ENCODE measurements around the gene SMPD4.
"Not testable (repeated sequence)": the region's sequence is repeated elsewhere in the genome, so short reads cannot be mapped to it uniquely, and the experiment has no call there.

SMPD4 gene

GRCh38 chr2:130151145-130151512 lies 30.3 kb downstream of the SMPD4 start:
- H3F3A ChIP-seq (ENCODE audit: insufficient read depth, low read length); H3K27me3 ChIP-seq (ENCODE audit: insufficient read depth, low read length); H3K9me3 ChIP-seq (ENCODE audit: low read length); H3K79me2 ChIP-seq (ENCODE audit: insufficient read depth, low read length); H3K9ac ChIP-seq (ENCODE audit: low read length); H2AFZ ChIP-seq (ENCODE audit: low read length); H3K4me1 ChIP-seq (ENCODE audit: insufficient read depth, low read length, severe bottlenecking); H3K27ac ChIP-seq (ENCODE audit: low read depth, low read length, poor library complexity, severe bottlenecking); H3K9me2 ChIP-seq (ENCODE audit: low read depth, low read length); H3K4me3 ChIP-seq (ENCODE audit: low read depth, low read length, poor library complexity, severe bottlenecking); H3K4me2 ChIP-seq (ENCODE audit: low read length); H4K20me1 ChIP-seq (ENCODE audit: insufficient read depth, low read length): not testable (repeated sequence)
- peaks cover 27% of the 10 kb centered on the region for H3K36me3 ChIP-seq (ENCODE audit: insufficient read depth, low read length)

- Histone ChIP-seq H3F3A (ENCODE audit: insufficient read depth, low read length) (no peaks in the 10 kb centered on the region), H3K4me2 (ENCODE audit: low read length) (no peak overlapping the region), H3K9me2 (ENCODE audit: low read depth, low read length) (no peaks in the 10 kb centered on the region), H3K27me3 (ENCODE audit: insufficient read depth, low read length) (no peaks in the 10 kb centered on the region), H3K4me1 (ENCODE audit: insufficient read depth, low read length, severe bottlenecking) (no peaks in the 10 kb centered on the region), H2AFZ (ENCODE audit: low read length) (no peak overlapping the region), H3K9me3 (ENCODE audit: low read length) (no peaks in the 10 kb centered on the region), H3K36me3 (ENCODE audit: insufficient read depth, low read length) (peaks cover 24% of the 10 kb centered on the region), H3K79me2 (ENCODE audit: insufficient read depth, low read length) (no peaks in the 10 kb centered on the region), H3K4me3 (ENCODE audit: low read depth, low read length, poor library complexity, severe bottlenecking) (no peak overlapping the region), H3K27ac (ENCODE audit: low read depth, low read length, poor library complexity, severe bottlenecking) (no peak overlapping the region), H3K9ac (ENCODE audit: low read length) (no peak overlapping the region), H4K20me1 (ENCODE audit: insufficient read depth, low read length) (no peaks in the 10 kb centered on the region)
- TF ChIP-seq EZH2 (IDR thresholded peaks at IDR 0.05; ENCODE audit: borderline replicate concordance, low read length) (no peak), CTCF (IDR thresholded peaks at IDR 0.05; ENCODE audit: low read length) (no peak)
Observed at GRCh38 chr2:130150181-130151144, 30.9 kb downstream of the SMPD4 start.

- H2AFZ ChIP-seq (ENCODE audit: low read length); H3F3A ChIP-seq (ENCODE audit: insufficient read depth, low read length); H3K79me2 ChIP-seq (ENCODE audit: insufficient read depth, low read length); H3K4me1 ChIP-seq (ENCODE audit: insufficient read depth, low read length, severe bottlenecking); H3K4me3 ChIP-seq (ENCODE audit: low read depth, low read length, poor library complexity, severe bottlenecking); H3K4me2 ChIP-seq (ENCODE audit: low read length); H4K20me1 ChIP-seq (ENCODE audit: insufficient read depth, low read length); H3K9me3 ChIP-seq (ENCODE audit: low read length); H3K27me3 ChIP-seq (ENCODE audit: insufficient read depth, low read length); H3K9ac ChIP-seq (ENCODE audit: low read length); H3K9me2 ChIP-seq (ENCODE audit: low read depth, low read length); H3K27ac ChIP-seq (ENCODE audit: low read depth, low read length, poor library complexity, severe bottlenecking): not testable (repeated sequence)
- peaks cover 15% of the 10 kb centered on the region for H3K36me3 ChIP-seq (ENCODE audit: insufficient read depth, low read length)
Observed at GRCh38 chr2:130148515-130148914, 32.9 kb downstream of the SMPD4 start.

GRCh38 chr2:130145006-130145414 lies 36.4 kb downstream of the SMPD4 start, which contains the start of gene CCDC74B:
Gene CCDC74B, minus strand, starts transcription at chr2:130145112. Its CDS starts 116 bp downstream, at chr2:130144996.
- H3K36me3 ChIP-seq (ENCODE audit: insufficient read depth, low read length); H3K27me3 ChIP-seq (ENCODE audit: insufficient read depth, low read length); H4K20me1 ChIP-seq (ENCODE audit: insufficient read depth, low read length); H3F3A ChIP-seq (ENCODE audit: insufficient read depth, low read length); H3K27ac ChIP-seq (ENCODE audit: low read depth, low read length, poor library complexity, severe bottlenecking); H3K79me2 ChIP-seq (ENCODE audit: insufficient read depth, low read length); H3K9me3 ChIP-seq (ENCODE audit: low read length); H3K4me1 ChIP-seq (ENCODE audit: insufficient read depth, low read length, severe bottlenecking); H3K9me2 ChIP-seq (ENCODE audit: low read depth, low read length); H2AFZ ChIP-seq (ENCODE audit: low read length): not testable (repeated sequence)
- H3K4me3 ChIP-seq (ENCODE audit: low read depth, low read length, poor library complexity, severe bottlenecking): peak within 1 kb of the TSS; percentile 43
- H3K4me2 ChIP-seq (ENCODE audit: low read length): peak within 1 kb of the TSS; percentile 61
- peak within 1 kb of the TSS; percentile 26; the same call in 1 of the 2 replicates for H3K9ac ChIP-seq (ENCODE audit: low read length)

- not testable (repeated sequence) for H3K27ac ChIP-seq (ENCODE audit: low read depth, low read length, poor library complexity, severe bottlenecking); H3K4me3 ChIP-seq (ENCODE audit: low read depth, low read length, poor library complexity, severe bottlenecking); H3K36me3 ChIP-seq (ENCODE audit: insufficient read depth, low read length); H4K20me1 ChIP-seq (ENCODE audit: insufficient read depth, low read length); H3K79me2 ChIP-seq (ENCODE audit: insufficient read depth, low read length); H3K4me1 ChIP-seq (ENCODE audit: insufficient read depth, low read length, severe bottlenecking); H2AFZ ChIP-seq (ENCODE audit: low read length); H3K9ac ChIP-seq (ENCODE audit: low read length); H3K9me2 ChIP-seq (ENCODE audit: low read depth, low read length); H3K4me2 ChIP-seq (ENCODE audit: low read length); H3K27me3 ChIP-seq (ENCODE audit: insufficient read depth, low read length); H3K9me3 ChIP-seq (ENCODE audit: low read length); H3F3A ChIP-seq (ENCODE audit: insufficient read depth, low read length)
Observed at GRCh38 chr2:130143266-130144039, 37.9 kb downstream of the SMPD4 start.

- not testable (repeated sequence) for H2AFZ ChIP-seq (ENCODE audit: low read length); H3K4me2 ChIP-seq (ENCODE audit: low read length); H3K9ac ChIP-seq (ENCODE audit: low read length); H4K20me1 ChIP-seq (ENCODE audit: insufficient read depth, low read length); H3K4me3 ChIP-seq (ENCODE audit: low read depth, low read length, poor library complexity, severe bottlenecking); H3K9me3 ChIP-seq (ENCODE audit: low read length); H3F3A ChIP-seq (ENCODE audit: insufficient read depth, low read length); H3K27ac ChIP-seq (ENCODE audit: low read depth, low read length, poor library complexity, severe bottlenecking); H3K27me3 ChIP-seq (ENCODE audit: insufficient read depth, low read length); H3K36me3 ChIP-seq (ENCODE audit: insufficient read depth, low read length); H3K4me1 ChIP-seq (ENCODE audit: insufficient read depth, low read length, severe bottlenecking); H3K79me2 ChIP-seq (ENCODE audit: insufficient read depth, low read length); H3K9me2 ChIP-seq (ENCODE audit: low read depth, low read length)
Observed at GRCh38 chr2:130142396-130143265, 38.8 kb downstream of the SMPD4 start.
